Activated T-helper 1 cell treated with Interleukin-2 at 50 U/mL for 16 hours (primary cell): ENCODE measurements around the gene UMAD1.

Source experiments
- DNase-seq: peaks from one replicate; pipeline ENCODE4 v3.0.0-alpha.2; 2020; ENCODE audit warnings: low read depth

Gene UMAD1

DNA sequence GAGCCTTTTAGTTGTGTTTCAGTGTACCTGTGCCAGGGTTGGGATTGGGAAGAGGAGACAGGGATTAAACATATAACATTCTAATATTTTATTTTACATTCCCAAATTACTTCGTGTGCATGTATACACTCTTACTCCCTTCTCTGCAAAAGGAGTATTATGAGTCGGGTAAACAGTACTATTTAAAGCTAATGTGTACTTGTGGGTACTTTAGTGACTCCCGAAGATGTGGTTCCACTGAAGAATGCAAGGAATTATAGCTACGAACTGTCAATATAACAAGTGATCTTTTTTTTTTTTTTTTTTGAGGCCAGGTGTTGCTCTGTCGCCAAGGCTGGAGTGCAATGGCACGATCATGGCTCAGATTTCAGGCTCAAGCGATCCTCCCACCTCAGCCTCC lies 200.5 kb downstream of the UMAD1 start:
- DNase-seq, result no peak

DNA sequence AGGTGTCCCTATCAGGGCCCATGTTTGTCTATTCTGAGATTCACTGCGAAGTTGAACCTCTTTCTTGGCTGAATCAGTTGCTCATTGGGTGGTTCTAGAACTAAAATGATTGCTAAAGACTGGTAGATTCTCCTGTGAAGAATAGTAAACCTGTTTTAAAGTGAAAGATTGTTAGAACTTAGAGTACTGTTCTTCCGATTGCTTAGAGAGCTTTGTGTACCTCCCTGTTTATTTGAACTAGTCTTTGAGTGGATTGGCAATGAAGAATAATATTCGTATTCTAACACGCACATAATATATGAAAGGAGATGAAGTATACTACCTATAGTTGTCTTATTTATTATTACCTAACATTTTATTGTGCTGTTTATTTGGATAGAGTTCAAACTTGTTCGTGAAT lies 202.7 kb downstream of the UMAD1 start:
- DNase-seq, result no peak

DNA sequence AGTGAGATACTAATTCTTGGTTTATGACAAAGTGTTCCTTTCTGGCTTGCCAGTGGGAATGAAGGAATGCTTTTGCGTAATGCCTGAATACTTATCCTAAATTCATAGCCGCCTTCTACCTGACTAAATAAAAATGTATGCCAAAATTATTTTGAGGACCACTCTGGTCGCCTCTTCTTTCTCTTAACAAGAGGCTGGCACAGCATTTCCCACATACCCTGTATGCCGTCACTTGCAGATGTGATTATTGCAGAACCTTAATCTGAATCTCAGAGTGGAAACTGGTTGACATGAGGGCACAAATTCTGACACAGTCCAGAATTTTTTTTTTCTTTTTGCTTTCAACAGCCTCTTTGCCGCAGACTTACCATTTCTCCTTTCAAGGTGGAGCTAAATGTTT lies 203.4 kb downstream of the UMAD1 start:
- DNase-seq, result no peak

DNA sequence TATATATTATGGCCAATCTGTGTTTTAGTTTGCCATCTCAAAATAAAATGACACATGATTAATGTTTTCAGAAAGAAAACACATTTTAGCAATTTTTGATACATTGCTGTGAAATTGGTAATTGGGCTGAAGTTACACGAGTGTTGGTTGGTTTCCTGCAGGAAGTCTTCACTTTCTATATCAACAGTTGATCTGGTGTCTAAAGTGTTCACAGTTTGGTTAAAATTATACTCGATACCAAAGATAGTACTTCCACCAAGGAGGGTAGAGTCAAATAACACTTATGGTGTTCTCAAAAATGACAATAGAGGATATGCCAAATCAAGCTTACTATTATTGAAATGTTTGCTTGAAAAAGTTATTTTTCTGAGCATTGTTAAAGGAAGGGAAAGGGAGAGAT lies 207.7 kb downstream of the UMAD1 start:
- no peak for DNase-seq

DNA sequence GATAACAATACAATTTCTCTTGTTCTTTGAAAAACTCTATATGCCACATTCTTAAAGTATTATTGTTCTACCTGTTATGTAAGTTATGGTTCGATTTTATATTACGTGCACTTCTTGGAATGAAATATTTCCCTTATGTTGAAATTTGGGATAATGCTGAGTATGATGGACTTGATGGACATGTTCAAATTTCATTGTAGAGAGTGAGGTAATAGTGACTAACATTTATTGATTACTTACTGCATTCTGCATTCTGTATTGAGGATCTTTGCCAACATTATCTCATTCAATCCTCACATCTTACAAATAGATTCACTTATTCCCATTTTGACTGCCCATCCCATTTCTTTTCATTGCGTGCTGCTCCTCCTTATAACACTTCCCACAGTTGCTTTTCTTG lies 208.3 kb downstream of the UMAD1 start:
- no peak for DNase-seq

DNA sequence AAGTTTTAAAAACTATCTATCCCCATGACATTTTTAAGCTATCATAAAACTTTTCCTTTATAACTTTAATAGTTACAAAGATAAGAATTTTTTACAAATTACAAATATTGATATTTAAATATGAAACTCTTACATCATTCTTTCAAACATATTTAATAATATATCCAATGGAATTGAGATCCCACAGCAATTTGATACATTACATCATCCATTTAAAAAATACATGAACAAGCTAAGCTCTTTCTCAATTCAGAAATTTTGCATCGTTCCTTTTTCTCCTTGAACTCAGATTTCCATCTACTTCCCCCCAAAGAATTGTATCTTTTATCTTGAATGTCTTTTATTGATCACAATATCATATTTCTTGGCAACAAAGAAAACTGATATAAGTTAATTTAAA lies 209.6 kb downstream of the UMAD1 start:
- no peak for DNase-seq

DNA sequence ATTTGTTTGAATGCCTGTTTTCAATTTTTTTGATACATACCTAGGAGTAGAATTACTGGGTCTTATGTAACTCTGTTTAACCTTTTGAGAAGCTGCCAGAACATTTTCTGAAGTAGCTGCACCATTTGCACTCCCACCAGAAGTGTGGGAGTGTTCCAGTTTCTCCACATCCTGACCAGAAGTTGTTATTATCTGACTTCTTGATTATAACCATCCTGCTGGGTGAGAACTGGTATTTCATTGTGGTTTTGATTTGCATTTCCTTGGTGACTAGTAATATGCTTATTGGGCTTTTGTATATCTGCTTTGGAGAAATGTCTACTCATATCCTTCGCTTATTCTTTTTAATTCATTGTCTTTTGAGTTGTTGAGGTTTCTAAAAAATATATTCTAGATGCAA lies 210.8 kb downstream of the UMAD1 start:
- no peak for DNase-seq

DNA sequence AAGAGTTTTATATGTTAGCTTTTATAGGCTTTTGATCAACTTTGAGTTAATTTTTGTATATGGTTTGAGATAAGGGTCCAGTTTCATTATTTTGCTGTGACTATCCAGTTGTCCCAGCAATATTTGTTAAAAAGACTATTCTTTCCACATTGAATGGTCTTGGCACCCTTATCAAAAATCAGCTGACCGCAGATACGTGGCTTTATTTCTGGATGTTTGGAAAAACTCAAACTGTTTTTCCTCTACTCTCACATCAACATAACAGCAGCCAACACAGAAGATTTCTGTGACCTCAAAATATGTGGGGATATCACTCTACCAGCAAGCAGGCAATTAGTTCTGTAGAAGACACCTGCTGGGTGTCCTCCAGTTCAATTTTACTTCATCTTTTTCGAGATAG lies 211.4 kb downstream of the UMAD1 start:
- no peak for DNase-seq

DNA sequence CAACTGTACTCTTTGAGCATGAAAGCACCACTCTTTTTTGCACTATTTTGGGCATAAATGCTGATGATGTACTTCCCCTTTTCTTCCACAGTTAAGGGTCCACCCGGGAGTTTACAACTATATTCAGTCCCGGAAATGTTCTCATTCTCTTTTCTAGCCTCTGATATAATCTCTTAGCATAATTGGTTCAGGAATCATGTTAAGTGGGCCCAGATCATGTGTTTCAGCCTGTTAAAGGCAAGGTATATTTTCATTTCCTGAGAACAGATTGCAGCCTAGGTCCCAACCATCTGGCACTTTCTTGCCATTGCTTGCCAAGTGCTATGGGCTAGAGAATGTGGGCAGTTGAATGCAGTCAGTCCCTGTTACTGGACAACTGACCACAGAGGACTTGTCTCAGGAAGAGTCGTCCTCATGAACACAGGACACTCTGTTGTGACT lies 216.6 kb downstream of the UMAD1 start:
- no peak for DNase-seq

DNA sequence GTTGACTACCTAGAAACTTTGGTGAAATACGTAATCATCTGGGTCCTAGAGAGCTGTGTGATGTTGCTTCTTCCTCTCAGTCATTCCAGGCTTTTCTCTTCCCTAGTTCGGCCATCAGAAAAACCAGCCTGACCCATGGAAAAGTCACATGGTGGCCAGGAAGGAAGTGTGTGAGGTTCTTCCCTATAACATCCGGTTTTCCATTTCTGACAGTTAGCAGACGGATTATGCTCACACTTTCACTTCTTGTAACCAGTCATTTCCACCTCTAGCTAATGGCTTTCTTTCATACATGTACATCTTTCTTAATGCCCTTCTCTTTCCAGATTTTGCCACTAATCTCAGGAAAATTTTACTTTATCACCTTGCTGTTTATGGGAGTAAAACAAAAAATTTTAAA lies 218.0 kb downstream of the UMAD1 start:
- DNase-seq, result no peak

DNA sequence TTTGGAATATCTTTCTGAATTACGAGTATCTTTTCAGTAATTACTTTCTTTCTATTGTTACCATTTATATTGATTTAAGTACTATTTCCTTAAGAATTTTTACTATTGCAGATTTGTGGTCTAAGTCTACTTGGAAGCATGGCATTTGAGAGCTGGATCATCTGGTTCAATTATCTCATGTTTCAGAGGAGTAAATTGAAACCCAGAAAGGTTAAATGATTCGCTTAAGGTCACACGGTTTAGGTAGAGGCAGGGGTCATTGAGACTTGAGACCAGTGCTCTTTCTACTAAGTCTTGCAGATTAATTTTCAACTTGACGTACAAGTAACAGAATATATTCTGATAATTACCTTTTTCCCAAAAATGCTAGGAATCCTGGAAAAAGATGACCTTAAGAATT lies 218.9 kb downstream of the UMAD1 start:
- DNase-seq, result no peak

DNA sequence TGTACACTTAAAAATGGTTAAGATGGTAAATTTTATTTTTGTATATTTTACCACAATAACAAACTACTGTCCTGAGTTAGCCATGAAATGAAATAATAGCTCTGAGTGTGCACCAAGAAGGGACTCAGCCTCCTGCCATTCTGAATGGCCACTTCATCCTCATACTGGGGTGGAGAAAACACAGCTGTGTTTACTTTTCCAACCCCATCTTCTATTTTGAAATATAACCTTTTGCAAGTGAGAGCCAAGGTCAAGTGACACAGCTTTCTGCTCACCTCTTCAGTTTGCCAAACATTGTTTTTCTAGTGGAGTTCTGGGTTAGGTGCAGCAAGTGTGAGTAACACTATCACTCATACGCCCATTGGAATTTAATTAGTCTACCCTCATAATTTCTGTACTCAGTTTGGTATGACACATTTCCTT lies 220.7 kb downstream of the UMAD1 start:
- no peak for DNase-seq

DNA sequence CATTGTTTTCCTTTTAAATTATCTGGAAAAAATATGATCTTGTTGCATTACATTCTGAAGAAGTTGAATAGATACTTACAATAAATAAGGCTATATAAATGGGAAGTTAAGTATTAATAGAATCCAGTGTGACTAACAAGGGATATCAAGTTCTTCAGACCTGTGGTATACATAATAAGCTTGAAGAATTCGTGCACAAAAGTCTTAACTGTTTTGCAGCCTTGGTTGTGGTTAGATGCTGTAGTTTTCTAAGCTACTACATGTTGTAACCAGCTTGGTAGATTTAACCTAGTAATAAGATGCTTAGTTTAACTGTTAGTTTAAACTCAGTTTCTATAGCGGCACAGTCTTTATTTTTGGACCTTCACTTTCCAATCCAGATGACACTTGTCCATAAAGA lies 221.8 kb downstream of the UMAD1 start:
- DNase-seq, result no peak

DNA sequence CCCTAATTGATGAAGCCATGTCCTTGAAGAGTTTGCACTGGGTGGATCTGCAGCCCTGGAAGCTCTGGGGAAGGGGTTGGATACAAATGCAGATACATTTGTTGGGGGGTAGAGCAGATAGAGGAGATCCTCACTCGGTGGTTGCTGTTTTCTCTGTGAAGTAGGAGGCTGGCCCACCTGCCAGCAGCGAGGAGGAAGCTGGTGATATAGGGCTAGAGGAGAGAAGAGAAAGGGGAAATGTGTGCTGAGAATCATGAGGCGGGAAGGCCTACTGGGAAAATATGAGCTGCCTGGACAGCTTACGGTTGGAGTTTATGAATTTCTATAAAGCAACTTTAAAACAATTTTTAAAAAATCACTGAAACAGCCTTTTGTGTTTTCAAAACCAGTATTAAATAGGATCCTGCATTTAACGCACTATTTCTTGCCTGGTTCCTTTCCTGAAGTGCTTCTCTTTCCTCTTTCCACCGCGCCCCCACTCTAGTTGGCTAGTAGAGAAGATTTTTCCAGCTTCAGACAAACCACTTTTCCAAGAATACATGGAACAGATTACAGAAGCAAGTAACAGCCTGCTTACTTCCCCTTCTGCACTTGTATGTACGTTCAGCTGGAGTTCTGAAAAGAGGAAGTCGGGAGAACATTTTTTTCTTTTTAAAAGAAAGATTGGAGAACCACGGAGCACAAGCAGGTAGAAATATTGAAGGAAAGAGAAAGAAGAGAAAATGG lies 227.5 kb downstream of the UMAD1 start:
- no peak for DNase-seq

DNA sequence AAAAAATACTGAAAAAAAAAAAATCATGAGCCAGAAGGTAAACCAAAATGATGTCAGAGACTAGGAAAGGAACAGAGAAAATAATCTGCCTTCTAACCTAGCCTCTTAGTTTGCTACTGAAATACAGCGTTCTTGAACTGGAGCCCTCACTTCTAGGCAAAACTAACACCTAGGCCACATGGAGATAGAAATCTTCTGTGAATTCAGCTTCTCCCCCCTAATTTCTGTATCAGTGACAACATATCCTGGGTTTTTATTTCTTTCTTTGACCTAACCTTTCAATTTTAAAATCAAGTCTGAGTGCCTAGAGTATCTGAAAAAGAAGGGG lies 228.0 kb downstream of the UMAD1 start:
- no peak for DNase-seq

DNA sequence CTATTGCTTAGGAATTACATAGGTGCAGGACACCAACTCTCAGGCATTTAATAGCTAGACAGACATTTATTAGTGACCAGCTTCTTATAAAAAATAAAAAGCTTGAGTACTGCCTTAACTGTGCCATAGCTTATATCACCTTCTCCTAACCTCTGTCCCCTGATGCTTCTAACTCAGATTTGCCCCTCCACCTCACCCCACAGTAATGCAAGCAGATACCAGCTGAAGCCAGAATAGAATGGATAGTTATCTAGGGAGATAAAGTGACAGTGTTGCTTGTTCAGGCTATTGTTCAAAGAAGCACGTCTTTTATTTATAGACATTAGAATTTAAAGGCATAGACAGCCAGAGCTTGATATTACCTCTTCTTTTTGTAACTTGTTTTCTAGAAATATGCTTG lies 228.5 kb downstream of the UMAD1 start:
- no peak for DNase-seq

DNA sequence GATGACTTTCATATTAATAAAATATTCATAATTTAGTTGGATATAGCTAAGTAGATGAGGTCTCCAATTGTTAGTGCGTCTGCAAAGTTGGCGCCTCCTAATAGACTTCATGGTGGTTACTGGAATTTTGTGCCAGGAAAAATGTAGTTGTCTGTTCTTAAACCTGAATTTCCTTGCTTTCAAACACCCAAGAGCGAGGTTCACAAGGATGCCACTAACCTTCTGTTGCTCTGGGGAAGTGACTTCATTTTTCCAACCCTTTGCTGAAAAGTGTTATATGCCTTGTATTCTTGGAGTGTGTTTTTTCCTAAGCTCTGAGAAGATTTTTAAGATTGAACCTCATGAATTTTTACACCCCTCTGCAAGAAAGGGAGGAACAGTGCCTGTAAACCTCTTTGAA lies 229.1 kb downstream of the UMAD1 start:
- DNase-seq, result no peak

DNA sequence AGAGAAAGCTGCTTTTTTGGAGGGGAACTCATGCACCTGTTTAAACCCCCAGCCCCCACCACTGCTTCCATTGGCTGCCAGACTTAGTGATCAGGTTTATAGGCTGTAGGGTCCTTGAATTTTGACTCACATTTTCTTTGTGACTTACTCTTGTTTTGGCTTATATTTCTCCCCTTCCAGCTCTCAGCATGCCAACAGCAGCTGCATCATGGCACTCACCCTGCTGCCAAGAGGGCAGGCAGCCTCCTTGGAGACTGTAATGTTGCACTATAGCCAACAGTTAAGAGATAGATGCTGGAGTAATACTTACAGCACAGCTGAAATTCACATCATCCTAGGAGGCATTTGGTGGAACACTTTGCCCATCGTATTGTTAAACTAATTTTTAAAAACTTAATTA lies 230.0 kb downstream of the UMAD1 start:
- DNase-seq, result no peak

DNA sequence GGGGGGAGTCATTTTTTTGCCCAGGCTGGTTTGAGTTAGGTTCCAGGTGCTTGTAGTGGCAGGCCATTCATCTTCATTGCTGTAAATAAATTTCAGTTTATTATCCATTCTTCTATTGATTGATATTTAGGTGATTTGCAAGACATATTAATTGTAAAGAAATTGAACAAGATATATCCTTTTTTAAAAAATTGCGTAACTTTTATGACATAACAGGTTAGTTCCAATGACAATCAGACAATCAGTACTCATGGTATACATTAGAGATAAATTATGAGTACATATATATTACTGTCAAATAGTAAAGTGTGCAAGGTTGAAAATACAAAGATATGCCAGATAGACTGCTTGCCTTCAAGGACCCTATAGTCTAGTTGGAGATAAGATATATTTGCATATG lies 235.9 kb downstream of the UMAD1 start:
- no peak for DNase-seq

DNA sequence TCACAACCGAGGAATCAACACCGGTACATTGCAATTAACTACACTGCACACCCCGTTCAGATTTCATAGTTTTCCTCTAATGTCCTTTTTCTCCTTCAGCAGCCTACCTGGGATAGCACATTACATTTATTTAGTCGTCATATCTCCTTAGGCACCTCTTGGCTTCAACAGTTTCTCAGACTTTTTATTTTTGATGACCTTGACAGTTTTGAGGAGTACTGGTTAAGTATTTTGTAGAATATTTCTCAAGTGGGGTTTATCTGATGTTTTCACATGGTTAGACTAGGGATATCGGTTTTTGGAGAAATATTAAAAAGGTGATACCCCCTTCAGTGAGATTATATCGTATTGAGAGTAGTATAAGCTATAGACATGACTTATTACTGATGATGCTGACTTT lies 241.0 kb downstream of the UMAD1 start:
- DNase-seq, result no peak

DNA sequence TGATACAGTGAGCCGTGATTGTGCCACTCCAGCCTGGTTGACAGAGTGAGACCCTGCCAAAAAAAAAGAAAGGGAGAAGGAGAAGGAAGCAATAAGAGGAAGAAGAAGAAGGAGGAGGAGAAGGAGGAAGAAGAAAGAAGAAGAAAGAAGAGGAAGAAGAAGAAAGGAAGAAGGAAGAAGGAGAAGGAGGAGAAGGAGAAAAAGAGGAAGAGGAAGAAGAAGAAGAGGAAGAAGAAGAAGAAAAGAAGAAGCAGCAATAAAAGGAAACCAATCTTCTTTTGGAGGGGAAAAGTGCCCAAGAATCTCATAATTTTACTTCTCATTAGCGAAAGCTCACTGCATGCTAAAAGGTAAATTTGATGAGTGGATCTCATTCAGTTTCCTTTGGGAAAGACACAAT lies 242.3 kb downstream of the UMAD1 start:
- no peak for DNase-seq

DNA sequence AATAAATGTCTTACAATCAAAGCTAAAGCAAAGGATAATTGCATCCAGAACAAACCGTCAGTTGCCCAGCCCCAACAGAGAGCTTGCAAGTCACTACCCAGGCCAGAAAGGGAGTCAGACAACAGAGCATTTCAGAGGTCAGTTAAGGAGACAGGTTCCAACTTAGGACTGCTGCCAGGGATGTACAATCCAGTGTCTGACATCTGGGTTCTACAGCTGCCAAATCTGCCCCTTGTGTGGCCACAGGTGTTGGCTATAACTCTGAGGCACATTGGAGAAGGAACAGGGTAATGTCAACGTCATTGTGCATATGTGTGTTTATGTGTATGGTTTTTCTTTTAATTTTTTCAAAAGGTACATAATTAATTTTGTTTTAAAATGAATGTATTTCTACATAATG lies 242.8 kb downstream of the UMAD1 start:
- DNase-seq, result no peak

DNA sequence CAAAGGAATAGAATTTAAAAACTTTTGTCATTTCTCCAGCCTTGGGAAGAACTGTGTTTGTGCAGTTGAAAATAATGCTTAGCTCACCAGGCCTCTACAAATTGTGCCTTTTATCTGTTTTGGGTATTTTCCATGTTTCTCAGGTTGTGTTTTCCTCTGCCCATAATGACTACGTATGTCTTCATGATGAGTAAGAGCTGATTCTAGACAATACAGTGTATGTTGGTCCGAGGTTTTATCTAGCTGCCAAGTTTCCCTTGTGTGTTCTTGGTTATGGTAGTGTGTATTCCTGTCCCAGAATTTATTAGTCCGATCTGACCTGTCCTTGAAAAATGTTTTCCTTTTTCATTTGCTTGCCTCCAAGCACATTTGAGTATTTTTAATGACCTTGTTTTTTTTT lies 244.3 kb downstream of the UMAD1 start:
- DNase-seq, result no peak

DNA sequence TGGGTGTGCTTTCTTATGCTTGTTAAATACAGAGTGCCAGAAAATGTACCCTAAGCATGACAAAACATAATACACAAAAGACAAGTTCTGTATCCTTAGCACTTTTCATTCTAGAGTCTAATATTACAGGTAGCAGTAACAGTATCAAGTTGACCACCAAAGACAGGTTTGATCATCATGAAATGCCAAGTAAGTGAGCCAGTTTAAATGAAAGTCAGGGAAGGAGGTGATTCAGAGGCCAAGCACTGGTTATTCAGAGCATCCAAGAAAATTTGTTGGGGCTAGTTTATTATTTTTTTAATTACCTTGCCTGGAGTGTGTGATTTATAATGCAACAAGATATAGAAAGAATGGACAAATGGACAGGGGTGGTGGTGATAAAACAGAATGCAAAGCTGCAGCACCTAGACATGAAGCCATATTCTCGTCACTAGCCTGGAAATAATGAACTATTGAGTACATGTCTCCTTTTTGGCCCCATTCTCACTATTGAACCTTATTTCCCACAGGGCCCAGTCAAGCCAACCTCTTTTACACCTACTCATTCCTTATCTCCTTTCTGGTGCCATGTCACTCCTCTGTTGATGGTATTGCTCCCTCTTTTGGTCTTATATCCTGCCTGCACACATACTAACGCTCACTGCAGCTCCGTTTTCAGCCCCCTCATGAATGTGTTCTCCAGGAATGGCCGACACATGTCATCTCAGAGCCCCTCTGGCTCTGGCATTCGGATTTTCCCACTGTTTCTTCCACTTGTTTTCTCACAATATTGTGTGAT lies 249.4 kb downstream of the UMAD1 start:
- DNase-seq, result no peak
